Stimulated activated CD8-positive, alpha-beta memory T cell treated with anti-CD3 and anti-CD28 coated beads, Interleukin-12 subunit alpha, Interleukin-12 subunit beta, amount 100 ng/mL, for 4 hours (primary cell): ENCODE data around the gene ADGB.
"Not testable (repeated sequence)": the region's sequence is repeated elsewhere in the genome, so short reads cannot be mapped to it uniquely, and the experiment has no call there.

Experiments
- DNase-seq: peaks from one replicate; pipeline ENCODE4 v3.0.0-alpha.2; 2020; ENCODE audit warnings: low read depth

The ADGB gene

GRCh38 chr6:146768722-146769121 lies 169.9 kb downstream of the ADGB start:
- no peak for DNase-seq

GRCh38 chr6:146770275-146770964 lies 171.6 kb downstream of the ADGB start:
- no peak for DNase-seq

GRCh38 chr6:146770965-146771735 lies 172.4 kb downstream of the ADGB start:
- no peak for DNase-seq

- no peak for DNase-seq
Observed at GRCh38 chr6:146775220-146775619, 176.4 kb downstream of the ADGB start.

- no peak for DNase-seq
Observed at GRCh38 chr6:146781836-146782235, 183.1 kb downstream of the ADGB start.

DNA sequence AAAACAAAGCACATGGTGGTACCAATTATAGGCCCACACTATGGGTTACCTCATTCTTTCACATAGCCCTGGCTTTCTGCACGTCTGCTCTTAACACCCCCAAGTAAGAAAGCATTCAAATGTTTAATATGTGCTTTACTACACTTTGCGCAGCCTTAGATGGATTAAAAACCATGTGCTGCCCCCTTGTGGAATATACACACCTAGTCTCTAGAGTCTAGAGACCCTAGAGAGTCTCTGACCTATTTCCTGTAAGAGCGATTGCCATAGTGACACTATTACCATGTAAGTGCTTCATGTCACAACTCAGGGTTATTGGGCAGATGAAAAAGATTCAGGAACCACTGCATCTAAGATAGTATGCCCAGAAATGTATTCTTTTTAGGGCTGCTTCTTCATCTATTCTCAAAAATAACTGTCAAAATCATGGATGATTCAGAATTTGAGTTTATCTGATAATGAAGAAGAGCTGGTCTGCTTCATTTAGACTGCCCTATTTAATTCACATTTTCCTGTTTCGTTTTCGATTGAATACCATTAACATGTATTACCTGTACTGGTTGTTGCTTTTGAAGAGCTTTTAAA lies 186.3 kb downstream of the ADGB start:
- DNase-seq, result no peak

GRCh38 chr6:146787876-146788508 lies 189.2 kb downstream of the ADGB start:
- no peak for DNase-seq

DNA sequence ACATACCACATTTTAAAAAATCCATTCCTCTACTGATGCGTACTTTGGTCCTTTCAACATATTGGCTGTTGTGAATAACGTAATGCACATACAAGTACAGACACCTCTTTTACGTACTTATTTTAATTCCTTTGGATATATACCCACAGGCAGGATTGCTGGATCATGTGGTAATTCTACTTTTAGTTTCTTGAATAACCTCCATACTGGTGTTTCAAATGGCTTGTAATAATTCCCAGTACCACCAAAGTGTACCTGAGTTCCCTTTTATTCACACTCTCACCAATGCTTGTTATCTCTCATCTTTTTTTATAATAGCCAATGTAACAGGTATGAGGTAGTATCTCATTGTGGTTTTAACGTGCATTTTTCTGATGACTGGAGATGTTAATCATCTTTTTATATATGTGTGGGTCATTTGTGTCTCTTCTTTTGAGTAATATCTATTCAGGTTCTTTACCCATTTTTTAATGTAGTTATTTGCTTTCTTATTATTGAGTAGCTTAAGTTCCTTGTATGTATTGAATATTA lies 191.9 kb downstream of the ADGB start:
- no peak for DNase-seq

- DNase-seq, result no peak
Observed at GRCh38 chr6:146791930-146792329, 193.2 kb downstream of the ADGB start.

GRCh38 chr6:146793218-146793617 lies 194.4 kb downstream of the ADGB start:
- not testable (repeated sequence) for DNase-seq

DNA sequence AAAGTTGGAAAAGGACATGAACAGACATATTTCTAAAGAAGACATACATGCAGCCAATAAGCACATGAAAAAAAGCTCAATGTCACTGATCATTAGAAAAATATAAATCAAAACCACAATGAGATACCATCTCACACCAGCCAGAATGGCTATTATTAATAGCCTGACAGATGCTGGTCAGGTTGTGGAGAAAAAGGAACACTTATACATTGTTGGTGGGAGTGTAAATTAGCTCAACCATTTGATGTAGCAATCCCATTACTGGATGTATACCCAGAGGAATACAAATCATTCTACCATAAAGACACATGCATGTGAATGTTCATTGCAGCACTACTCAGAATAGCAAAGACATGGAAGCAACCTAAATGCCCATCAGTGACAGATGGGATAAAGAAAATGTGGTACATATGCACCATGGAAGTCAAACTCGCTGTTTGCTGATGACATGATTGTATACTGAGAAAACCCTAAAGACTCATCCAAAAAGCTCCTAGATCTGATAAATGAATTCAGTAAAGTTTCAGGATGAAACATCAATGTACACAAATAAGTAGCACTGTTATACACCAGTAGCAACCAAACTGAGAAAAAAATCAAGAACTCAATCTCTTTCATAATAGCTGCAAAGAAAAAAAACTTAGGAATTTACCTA lies 196.8 kb downstream of the ADGB start:
- no peak for DNase-seq

GRCh38 chr6:146803167-146803566 lies 204.4 kb downstream of the ADGB start:
- DNase-seq, result not testable (repeated sequence)

DNA sequence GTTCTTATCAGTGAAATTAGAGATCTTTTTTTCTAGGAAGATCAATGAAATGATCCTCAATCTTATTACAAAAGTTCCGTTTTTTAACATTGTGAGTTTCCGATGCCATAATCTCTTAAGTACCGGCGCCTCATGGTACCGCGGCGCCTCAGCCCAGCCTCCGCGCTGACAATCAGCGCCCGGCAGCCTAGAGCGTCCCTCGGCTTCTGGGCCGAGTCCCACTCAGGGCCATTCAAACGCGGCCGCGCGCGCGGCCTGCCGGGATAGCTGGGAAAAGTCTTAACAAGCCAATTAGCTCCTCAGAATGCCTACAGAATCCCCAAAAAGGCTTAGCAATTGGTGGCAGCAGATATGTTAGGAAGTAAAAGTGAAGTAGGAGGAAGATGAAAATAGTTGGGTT lies 204.8 kb downstream of the ADGB start:
- DNase-seq, result no peak

DNA sequence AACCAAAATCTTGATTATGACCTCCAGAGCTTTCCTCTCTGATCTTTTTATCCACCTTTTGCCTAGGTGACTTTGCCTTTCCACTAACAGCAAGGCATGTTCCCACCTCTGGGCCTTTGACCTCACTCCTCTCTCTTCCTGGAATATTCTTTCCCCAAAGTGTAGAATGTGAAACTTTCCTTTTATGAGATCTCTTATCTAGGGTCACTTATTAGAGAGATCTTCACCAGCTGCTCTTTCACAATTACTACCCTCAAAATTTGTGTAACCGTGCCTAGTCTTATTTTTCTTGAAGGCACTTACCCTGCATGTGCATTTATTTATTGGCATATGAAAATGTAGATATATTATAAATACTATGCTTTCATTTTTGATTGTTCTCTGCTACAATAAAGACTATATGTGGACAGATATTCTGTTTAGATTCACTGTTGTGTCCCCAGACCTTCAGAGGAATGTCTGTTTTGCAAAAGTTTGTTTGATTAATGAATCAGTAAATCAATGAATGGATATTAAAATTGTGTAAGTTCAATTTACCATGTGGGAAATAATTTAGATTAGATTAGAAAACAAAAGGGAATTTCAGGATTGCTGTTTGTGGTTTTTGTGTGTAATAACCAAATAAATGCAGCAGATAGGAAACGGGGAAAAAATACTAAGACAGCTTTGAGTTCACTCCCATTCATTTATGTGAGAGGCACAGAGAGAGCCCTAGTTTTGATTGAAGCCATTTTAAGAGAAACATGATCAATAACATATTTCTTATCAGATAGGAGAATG lies 207.0 kb downstream of the ADGB start:
- no peak for DNase-seq

DNA sequence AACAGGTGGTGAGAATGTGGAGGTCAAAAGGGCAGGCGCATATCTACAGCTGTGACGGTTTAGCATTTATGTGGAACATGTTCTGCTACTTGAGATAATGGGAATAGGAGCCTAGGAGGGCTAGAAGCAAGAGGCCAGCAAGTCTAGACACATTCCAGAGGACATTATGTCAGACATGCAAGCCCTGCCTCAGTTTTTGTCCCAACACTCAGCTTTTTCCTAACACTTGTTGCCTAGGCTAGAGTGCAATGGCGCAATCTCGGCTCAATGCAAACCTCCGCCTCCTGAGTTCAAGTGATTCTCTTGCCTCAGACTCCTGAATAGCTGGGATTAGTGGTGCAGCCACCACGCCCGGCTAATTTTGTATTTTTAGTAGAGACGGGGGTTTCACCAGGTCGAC lies 210.2 kb downstream of the ADGB start:
- not testable (repeated sequence) for DNase-seq

GRCh38 chr6:146812811-146813321 lies 214.1 kb downstream of the ADGB start:
- not testable (repeated sequence) for DNase-seq

DNA sequence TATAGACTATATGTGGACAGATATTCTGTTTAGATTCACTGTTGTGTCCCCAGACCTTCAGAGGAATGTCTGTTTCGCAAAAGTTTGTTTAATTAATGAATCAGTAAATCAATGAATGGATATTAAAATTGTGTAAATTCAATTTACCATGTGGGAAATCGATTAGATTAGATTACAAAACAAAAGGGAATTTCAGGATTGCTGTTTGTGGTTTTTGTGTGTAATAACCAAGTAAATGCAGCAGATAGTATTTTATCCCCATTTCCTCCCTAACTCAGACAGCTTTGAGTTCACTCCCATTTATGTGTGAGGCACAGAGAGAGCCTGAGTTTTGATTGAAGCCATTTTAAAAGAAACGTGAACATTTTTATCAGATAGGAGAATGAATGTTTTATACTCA lies 214.8 kb downstream of the ADGB start:
- no peak for DNase-seq

DNA sequence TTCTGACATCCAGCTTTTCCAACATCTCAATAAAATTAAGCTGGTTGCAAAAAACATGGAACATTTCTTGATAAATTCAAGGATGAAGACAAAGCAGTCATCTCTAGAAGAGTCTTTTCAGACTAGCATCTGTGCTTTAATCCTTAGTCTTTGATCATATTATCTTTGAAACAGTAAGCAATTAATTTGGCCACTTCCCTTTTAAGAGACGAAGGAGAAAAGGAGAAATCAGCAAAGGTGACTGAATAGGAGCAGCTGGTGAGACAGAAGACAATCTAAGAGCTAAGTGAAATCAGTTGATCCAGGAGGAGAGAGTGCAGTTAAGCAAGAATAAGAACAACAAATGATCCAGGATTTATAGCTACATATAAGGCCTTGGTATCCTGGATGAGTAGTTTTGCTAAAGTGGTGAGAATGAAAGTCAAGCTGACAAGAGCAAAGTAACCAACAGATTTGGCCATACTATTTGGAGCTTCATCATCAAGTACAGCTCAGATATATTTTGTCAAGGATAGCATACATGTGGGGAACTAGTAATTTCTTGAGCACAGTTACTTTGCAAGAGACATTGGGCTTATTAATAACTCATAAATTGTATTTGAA lies 215.5 kb downstream of the ADGB start:
- DNase-seq, result no peak

GRCh38 chr6:146815511-146816462 lies 217.0 kb downstream of the ADGB start:
- not testable (repeated sequence) for DNase-seq
